Embryonic facial prominence (tissue), 1 donor: Measurements from ENCODE around the gene ADAMTS16.

Experiments used
- DNase-seq: peaks from one replicate; pipeline ENCODE4 v3.0.0-alpha.2; 2016; ENCODE audit errors: extremely low spot score

Gene ADAMTS16

DNA sequence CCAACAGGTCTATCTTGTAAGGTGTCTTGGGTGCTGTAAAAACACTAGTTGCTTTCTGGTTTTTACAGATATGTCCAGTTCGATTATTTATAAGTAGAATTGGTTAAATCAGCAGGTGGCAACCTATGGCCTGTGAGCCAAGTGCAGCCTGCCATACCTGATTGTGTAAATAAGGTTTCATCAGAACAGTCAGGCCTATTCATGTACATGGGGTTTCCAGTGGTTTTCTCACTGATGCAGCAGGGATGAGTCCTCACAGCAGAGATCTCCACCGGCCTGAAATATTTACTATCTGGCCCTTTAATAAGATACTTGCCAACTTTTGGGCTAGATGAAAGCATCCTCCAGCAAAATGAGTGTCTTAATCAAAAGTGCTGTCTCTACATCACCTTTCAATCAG lies 149.4 kb downstream of the ADAMTS16 start:
- DNase-seq, result no peak

DNA sequence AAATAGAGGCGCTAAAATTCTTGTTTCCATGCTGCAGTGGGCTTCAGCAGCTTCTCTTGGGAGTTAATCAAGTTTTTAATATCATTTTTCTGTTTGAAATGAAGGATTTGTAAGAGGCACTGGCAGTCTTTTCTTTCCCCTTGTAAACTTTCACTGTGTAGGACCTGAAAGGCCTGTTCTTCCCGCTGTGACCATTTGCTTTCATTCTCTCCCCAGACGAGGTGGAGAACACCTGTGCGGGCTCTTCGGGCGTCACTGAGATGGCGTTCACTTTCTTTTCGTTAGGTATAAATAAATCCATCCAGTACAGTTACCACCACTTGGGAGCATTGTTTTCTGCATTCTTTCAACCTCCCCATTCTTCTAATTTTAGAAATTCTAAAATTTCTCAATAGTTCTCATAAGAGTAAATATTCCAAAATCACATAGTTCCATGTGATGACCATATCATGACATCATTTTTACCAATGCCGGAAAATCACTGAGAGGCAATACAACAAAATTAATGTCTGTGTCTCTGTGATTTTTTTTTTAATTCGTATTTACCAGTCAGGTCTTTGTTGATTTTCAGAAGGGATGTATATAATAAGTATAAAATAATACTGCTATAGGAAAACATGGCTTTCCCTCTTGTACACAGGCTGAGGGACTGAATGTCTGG lies 150.7 kb downstream of the ADAMTS16 start:
- no peak for DNase-seq

DNA sequence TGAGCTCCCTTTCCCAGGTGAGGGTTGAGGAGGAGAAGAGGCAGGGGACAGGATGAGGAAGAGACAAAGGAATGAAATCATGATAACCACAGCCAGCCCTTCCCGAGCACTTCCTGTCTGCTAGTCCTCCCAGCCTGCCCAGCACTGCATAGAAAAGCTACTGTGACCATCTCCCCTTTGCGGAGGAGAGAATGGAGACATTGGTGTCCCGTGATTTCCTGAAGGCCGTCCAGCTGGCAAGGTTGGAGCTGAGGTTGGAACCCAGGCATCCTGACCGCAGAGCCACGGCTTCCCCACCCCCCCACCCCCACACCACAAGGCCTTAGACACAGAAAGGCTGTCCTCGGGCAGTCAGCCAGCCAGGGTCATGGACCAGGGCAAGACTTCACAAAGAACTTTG lies 151.2 kb downstream of the ADAMTS16 start:
- DNase-seq, result no peak

DNA sequence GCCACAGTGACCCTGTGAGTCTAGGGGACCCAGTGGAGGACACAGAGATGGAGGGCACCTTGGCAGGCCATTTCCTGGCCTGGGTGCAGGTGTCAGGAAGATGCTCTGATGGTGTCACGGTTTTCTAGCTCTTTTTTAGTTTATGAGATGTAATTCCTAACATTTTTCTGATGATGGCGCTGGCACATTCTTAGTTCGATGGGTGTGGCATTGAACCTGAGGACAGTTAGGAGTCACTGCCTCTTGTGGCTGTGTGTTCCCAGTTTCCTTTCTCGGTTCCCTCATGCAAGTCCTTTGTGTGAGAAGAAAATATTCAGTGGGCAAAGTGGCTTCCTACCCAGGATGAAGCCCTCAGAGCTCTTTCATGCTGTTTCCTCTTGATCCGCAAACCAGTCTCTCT lies 152.9 kb downstream of the ADAMTS16 start:
- DNase-seq, result no peak

DNA sequence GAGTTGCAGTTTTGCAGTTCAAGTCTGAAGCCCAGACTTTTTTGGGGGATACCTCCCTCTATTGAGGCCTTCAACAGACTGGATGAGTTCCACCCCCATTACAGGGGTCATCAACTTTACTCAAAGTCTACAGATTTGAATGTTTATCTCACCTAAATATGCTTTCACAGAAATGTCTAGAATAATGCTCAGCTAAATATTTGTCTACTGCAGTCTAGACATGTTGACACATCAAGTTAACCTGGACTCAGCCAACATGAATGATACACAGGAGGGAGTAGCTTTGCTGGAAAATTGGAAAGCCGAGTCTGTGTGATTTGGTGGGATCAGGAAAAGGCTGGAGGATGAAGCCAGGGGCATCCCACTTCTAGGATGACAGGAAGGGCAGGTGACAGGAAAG lies 154.3 kb downstream of the ADAMTS16 start:
- no peak for DNase-seq

DNA sequence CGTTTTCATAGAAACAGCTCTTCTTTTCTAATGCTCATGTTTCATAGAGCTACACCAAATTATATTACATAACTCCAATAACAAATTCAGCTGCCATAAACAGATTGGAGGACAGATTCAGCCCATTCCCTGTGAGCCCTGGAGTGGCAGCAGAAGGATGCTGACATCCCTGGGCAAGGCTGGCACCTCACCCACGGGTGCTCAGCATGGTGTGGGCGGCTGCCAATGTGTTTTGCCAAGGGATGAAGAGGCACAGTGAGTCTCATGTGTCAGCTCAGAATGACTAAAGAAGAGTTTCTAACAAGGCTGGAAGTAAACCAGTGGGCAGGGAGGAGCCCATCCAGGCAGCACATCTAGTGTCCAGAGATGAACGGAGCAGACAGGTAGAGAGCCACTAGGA lies 155.2 kb downstream of the ADAMTS16 start:
- DNase-seq, result no peak

DNA sequence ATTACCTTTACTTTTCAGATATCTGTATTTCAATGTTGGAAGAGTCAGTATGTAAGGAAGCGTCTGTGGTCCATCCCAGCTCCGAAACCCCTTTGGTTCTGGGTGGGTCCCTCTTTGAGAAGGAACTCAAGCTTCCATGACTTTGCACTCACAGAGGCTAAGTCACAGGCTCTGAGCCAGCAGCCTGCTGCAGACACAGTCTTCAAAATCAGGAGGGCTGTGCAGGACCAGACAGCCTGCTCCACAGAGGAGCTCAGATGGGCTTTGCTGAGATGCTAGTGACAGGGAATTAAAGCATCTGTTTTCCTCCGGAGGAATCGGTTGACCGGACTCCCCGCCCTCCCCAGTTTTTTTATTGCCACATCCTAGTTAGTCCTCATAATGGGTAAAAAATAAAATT lies 155.9 kb downstream of the ADAMTS16 start:
- DNase-seq, result no peak

DNA sequence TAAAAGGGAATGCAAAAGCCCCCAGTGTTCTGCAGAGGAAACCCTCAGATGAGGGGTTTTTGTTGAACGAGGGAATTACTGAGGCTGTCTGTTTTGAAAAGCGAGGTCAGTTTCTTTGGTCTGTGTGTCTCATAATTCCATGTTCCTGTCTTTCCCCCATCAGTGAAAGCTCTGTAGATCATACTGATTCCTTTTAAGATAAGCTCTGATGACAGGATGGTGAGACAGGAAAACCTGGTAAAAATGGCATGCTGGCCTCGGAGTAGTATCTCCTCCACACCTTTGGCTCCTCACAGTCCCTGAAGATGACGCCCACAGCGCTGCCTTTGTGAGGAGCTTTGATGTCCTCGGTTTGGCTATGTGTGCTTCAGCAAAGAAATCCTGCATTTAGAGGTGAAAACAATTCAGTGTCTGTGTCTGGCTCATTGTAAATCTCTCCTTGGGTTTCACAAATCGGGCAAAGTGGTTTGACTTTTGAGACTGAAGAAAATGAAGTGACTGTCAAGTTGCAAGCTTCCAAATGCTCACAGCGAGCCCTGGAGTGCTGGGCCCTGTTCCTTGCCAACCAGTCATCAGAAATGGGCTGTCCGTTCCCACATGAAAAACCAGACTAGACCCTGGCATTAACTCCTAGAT lies 157.4 kb downstream of the ADAMTS16 start:
- DNase-seq, result no peak

DNA sequence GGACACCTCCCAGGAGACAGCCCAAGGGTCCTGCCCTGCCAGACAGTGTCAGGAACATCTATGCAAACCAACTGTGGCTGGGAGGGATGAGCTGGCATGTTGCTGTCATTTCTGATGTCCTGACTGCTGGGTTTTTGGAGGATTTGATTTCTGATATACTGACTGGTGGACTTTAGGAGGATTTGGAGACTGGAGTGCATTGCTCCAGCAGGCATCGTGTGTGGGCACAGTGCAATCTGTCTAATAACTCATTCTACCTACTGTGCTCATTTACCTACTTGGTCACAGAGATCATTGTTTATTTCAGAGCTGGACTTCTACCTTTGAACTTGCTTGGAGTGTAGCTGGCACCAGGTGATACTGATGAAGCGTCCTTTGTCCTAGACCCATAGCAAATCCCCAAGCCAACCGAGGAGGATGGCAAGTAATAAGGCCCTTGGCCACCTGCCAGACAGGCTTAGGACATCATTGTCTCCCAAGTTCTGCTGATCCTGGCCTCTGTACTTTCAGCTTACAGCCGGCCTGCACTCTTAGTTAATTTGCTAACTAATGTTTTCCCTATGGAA lies 158.0 kb downstream of the ADAMTS16 start:
- no peak for DNase-seq

DNA sequence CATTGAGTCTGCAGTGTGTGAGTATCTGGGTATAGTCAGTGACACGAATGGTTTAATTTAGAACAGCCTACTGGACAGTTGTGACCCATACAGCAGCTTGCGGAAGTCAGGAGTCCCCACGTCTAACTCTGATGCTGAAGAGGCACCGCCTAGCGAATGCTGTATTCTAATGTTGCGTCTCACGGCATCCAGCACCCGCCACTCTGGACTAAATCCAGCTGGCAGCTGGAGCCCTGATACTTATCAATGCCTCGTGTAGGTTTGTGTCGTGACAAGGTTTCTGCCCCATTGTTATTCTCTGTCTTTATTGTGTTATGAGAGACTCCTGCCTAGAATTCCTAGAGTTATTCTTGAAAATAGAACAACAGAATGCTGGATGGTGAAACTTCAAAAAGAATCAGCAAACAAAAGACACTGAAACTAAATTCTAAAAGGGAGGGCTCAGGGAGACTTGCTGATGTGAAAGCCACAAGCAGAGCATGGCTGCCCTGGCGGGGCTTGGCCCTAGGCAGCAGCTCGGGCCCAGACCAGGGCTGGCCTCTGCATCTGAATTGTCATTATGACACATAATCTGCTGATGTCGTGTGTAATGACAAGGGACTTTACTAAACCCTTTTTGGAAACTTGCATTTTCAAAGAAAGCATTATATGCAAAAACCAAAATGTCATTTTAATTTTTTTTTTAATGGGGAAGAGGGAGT lies 158.9 kb downstream of the ADAMTS16 start:
- no peak for DNase-seq

DNA sequence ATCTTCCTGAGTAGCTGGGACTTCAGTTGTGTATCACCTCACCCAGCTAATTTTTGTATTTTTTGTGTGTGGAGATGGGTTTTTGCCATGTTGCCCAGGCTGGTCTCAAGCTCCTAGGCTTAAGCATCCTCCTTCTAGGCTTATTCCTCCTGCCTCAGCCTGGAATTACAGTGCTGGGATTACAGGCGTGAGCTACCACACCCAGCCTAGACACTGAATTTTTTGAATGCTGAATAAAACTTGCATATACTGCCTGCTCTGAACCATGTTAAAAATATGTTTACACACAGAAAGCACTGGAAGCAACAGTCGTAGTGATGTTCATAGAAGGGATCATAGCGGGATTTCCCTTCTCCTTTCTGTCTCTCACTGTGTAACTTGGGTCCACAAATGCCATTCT lies 161.0 kb downstream of the ADAMTS16 start:
- DNase-seq, result no peak

DNA sequence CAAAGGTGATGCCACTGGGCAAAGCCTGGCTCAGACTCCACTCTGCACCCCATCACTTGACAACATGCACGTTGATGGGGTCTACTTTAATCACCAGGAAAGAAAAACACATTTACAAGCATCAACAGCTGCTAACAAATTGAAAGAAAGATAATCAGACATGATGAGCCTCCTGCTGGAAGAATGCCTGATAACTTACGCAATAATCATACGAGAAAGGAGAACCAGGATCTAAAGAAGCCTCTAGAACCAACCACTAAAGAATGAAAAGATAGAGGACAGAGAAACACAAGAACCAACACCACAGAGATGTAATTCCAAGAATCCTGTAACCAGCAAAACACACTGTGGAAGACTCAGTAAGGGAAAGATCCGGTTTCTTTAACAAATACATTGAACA lies 162.1 kb downstream of the ADAMTS16 start:
- no peak for DNase-seq

DNA sequence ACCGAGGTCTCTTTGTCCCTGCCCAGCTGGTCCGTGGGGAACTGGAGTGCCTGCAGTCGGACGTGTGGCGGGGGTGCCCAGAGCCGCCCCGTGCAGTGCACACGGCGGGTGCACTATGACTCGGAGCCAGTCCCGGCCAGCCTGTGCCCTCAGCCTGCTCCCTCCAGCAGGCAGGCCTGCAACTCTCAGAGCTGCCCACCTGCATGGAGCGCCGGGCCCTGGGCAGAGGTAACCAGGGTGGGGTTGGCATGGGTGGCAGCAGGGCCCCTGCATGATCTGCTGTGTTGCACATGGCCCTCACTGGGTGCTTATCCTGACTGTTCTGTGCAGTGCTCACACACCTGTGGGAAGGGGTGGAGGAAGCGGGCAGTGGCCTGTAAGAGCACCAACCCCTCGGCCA lies 163.1 kb downstream of the ADAMTS16 start:
- no peak for DNase-seq

DNA sequence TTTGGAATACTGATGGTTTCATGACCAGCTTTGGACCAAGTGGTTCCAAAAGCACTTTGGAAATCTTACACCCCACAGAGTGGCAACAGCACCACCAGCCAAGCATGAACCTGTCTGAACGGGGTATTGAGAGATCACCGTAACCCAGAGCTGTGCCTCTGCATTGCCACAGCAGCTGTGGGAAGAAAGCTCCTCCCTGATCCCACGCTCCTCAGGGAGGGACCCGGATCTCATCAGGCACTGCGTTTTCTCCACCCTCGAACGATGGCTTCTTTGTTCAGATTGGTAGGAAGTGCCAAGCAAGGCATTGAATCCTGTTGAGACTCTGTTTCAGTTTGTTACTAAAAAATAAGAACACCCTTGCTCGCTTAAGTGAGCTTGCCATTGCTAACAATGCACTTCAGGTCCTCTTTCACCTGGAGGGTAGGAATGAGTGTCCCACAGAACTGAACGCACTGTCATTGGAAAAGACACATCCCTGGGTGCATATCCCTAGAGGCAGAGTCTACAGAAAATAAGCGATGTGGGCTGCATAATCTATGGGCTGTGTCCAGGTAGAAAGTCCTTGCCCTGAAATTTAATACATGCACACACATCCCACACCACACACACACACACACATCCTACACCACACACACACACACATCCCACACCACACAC lies 164.4 kb downstream of the ADAMTS16 start:
- DNase-seq, result no peak

DNA sequence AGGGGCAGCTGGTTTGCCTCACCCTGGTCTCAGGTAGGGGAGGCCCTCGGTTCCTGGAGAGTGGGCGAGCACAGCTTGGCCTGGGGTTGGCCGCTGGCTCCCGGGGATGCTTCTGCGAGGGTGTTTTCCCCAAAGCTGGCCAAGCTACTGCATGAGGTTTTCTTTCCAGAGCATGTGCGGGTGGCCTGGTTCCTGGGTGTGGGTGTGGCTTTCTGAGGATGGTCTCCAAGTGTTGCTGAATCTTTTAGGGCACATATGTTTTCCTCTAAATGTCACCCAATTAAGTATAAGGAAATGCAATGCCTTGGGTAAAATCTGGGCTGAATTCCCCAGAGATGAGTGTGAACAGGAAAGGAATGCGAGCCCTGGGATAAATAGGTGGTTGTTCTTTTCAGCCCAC lies 166.6 kb downstream of the ADAMTS16 start:
- no peak for DNase-seq

DNA sequence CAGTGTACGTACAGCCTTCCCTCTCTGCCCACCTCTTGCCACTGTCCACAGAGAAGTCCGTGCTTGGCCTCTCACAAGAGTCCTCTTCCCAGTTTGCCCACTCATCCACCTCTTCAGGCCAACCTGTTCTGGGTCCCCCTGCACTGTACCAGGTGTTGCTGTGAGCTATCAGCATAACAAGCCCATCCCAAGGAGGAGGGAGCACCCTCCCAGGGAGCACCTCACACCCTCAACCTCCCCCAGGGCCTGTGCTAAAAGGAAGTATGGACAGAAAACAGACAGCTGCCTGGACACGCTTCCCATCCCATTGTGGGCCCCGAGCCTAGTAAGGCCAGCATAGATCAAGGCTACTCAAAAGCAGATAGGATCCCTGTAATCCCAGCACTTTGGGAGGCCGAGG lies 168.2 kb downstream of the ADAMTS16 start:
- DNase-seq, result no peak

DNA sequence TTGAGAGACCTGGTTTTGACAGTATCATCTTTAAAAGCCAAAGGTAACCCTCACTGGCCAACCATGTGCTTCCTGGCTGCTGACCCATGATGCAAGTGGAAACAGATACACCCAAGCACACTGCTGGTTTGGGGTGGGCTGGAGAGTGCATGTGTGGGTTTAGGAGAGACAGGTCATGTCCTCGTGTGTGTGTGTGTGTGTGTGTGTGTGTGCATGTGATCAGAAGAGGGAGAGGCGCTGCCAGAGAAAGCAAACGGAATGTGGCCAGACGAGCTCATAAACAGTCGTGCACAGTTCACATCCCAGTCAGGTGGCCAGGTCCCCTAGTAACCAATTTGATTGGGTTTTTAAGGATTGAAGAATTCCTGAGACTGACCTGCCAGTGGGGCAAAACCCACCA lies 169.5 kb downstream of the ADAMTS16 start:
- no peak for DNase-seq

DNA sequence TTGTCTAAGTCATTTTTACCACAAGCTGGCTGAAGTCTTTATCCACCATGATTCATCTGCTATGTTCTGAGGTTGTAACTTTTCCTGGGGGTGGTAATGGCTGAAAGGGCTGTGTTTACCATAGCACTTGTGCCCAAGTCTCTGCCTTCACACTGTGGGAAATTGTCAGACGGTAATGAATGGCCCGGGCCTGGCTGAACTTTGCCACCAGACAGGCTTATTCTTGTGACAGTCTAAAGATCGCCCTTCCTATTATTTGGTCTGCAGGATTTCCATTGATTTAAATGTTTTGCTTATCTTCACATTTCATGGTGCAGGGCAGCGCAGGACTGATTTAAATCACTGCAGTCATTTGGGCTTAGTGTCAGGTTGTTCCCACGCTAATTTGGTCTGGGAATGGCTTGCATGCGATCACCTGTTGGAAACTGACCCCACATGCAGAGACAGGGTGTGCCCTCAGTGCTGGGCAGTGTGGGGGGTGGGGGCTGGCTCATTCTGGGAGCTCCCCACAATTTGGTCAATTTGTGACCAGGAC lies 173.0 kb downstream of the ADAMTS16 start:
- no peak for DNase-seq

DNA sequence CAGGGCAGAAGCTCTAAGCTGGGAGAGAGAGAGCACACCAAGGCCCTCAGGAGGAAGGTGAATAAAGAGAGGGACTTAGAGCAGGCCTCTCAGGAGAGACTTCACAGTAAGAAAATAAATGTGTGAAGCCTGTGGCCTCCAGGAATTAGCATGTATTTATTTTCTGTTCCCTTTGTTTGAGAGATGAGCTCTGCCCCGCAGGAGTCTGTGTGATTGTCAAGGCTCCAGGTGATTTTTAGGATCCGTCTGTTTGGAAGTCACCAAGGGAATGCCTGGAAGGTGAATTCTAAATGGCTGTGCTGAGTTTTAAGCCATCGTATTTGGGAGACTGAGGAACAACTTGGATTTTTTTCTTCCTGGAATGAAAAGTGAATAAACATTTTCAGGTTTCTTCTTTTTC lies 174.0 kb downstream of the ADAMTS16 start:
- no peak for DNase-seq

DNA sequence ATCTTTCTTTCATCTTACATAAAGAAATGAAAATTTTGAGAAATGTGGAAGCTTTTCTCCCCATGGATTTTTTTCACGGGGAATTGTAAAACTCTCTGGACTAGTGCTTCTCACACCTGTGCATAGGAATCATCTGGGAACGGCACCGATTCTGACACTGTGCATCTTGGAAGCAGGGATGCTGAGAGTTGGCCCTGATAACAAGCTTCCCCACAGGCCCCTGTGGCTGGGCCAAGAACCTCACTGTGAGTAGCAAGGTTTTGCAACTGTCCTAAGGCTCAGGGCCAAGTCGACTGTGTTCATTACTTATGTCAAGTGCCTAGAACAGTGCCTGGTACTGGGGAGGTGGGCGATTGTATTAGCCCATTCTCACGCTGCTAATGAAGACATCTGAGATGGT lies 174.5 kb downstream of the ADAMTS16 start:
- no peak for DNase-seq

DNA sequence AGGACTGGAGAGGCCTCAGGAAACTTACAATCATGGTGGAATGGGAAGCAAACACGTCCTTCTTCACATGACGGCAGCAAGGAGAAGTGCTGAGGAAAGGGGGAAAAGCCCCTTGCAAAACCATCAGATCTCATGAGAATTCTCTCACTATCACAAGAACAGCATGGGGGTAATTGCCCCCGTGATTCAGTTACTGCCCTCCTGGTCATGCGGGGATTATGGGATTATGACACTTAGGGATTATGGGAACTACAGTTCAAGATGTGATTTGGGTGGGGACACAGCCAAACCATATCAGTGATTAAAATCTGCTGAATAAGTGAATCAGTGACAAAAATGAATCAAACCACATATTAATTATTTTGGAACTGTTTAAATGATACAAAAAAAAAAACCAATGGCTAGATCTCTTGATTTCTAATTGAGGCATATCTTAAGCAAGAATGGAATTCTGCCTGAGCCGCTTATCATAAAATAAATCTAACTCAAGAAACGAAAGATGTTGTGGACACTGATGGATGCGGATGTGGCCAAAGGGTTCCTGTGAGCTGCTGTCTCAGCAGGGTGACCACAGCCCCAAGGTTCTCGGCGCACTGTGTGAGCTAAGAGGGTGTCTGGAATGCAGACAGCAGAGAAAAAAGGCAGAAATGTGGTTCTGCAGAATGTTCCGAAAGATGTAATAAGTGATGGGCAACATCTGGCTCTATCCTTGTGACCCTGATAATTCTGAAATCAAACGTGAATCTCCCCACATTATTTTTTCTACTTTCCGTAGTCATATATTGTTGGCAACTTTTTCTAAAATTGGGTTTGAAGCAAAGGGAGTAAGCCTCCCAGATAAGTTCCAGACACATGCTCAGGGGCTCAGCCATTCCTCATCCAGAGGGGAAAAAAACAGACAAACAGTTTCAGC lies 175.2 kb downstream of the ADAMTS16 start:
- DNase-seq, result no peak
